Fibroblast of villous mesenchyme (primary cell): ENCODE measurements around the gene LCE4A. TPM values are rescaled to one million over a fixed set of nuclear protein-coding genes. Genes with fewer than 3 reads are reported as not detected.
A peak's percentile ranks its signal among the peaks of the same experiment; 100 is the strongest.

Experiments
- DNase-seq: peaks from one replicate; pipeline ENCODE4 v3.0.0-alpha.2; 2010; ENCODE audit warnings: low read depth
- H3K4me3 ChIP-seq: 2 replicates; pipeline ENCODE4 v1.5.1; 2011; ENCODE audit warnings: low read depth, mild to moderate bottlenecking, low read length
- total RNA-seq: library from RNA; depleted of rRNA; stranded (reverse); fragments of >200 nt; gene quantifications from 2 replicates; pipeline ENCODE4 v1.2.3, GENCODE V29; 2012
- TF ChIP-seq, protein P1 (sequence below): IDR thresholded peaks from 2 replicates; pipeline ENCODE4 v1.5.1; 2012; ENCODE audit warnings: low read depth, mild to moderate bottlenecking, low read length; ENCODE audit not compliant: insufficient read depth

The LCE4A gene
- total RNA-seq, 1 donor: not detected

DNA sequence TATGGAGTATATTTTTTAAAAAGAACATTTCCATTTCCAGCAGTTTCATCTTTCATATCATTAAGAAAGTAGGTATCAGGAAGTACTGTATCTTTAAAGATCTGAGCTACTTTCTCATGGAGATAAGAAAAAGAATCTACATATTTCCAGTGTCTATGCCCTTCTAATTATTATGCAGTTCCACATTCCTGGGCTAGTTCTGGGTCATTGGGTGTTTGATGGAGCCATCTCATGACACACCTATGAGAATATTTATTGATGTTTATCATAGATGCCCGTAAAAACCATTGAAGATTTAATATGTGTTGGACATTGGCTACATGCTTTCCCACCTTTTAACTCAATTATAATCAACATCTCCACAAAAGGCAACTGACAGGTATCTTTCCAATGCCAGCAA is 21.0 kb downstream of the LCE4A start:
- H3K4me3 ChIP-seq: no peak overlapping the region
- DNase-seq: no peak
- TF ChIP-seq, protein P1, sequence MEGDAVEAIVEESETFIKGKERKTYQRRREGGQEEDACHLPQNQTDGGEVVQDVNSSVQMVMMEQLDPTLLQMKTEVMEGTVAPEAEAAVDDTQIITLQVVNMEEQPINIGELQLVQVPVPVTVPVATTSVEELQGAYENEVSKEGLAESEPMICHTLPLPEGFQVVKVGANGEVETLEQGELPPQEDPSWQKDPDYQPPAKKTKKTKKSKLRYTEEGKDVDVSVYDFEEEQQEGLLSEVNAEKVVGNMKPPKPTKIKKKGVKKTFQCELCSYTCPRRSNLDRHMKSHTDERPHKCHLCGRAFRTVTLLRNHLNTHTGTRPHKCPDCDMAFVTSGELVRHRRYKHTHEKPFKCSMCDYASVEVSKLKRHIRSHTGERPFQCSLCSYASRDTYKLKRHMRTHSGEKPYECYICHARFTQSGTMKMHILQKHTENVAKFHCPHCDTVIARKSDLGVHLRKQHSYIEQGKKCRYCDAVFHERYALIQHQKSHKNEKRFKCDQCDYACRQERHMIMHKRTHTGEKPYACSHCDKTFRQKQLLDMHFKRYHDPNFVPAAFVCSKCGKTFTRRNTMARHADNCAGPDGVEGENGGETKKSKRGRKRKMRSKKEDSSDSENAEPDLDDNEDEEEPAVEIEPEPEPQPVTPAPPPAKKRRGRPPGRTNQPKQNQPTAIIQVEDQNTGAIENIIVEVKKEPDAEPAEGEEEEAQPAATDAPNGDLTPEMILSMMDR: no peak

DNA sequence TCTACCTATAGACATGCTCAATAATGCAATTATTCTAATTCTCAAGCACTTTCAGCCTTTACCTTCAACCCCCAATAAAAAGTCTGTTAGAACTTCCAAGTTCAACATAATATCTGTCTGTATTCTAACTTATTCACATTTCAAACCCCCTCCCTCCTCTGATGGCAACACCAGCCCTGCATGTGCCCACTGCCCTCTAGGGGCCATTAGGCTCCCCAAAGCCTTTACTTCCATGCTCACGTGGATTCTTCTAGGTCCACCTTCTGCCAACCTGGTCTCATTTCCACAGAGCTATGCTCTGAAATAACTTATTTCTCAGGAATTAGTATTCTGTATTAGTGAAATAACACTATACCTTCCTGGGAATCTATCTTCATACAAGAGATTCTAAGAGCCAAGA is 27.7 kb downstream of the LCE4A start:
- DNase-seq: no peak
- TF ChIP-seq, protein P1: no peak
- no peak overlapping the region for H3K4me3 ChIP-seq

DNA sequence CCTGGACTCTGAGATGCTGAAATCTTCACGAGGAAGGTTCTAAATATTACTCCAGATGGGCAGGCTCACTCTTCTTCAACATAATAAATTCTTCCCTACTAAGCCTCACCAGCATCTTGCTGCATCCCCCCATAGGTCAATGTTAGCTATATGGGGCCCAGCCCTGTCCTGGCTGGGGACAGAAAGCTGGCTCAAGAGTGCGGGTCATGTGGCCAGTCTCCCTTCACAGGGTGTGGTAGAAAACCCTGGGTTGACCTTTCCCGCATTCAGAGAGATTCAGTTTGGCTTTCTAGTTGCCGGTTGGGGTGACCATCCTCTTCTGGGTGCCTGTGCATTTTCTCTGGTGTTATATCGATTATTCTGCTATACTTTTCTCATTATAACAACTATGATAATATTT is 30.0 kb downstream of the LCE4A start:
- H3K4me3 ChIP-seq: no peak overlapping the region
- no peak for DNase-seq
- TF ChIP-seq, protein P1: no peak

DNA sequence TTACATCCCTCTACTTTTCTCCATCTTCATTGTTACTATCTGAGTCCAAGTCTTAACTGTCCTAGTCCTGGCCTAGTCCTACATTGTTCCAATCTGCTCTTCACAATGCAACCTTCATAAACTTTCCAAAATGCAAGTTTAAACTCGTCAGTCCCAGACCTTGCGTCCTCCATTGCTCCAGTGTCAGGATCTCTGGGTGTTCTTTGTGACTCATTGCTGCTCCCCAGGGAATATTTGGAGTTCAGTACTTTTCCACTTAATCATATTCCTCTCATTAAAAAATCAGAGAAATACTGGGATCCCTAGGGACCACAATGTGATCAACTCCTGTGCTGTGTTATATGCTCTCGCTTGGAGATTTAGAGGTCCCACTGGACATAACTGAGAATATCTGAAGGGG is 31.9 kb downstream of the LCE4A start:
- no peak for DNase-seq
- TF ChIP-seq, protein P1: no peak

DNA sequence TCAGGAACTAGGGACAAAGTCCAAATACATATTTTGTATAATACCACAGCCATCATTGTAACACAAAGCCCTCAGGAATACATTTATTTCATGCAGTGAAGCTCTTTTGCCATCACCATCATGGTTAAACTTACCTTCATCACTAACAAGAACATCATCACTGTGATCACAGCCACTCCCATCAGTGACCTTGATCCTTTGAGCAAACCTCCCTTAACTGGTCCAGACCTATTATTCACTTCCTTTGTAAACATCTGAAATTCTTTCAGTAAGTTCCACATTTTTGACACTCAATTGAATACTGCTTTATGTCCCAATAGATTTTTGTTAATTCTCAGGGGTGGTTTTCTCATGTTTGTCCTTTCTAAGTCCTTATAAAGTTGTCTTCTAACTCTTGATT is 33.7 kb downstream of the LCE4A start:
- no peak for DNase-seq
- TF ChIP-seq, protein P1: no peak
- no peak overlapping the region for H3K4me3 ChIP-seq

More for the DNA sequence above, 31.9 kb downstream of the LCE4A start:
- H3K4me3 ChIP-seq: no peak overlapping the region

DNA sequence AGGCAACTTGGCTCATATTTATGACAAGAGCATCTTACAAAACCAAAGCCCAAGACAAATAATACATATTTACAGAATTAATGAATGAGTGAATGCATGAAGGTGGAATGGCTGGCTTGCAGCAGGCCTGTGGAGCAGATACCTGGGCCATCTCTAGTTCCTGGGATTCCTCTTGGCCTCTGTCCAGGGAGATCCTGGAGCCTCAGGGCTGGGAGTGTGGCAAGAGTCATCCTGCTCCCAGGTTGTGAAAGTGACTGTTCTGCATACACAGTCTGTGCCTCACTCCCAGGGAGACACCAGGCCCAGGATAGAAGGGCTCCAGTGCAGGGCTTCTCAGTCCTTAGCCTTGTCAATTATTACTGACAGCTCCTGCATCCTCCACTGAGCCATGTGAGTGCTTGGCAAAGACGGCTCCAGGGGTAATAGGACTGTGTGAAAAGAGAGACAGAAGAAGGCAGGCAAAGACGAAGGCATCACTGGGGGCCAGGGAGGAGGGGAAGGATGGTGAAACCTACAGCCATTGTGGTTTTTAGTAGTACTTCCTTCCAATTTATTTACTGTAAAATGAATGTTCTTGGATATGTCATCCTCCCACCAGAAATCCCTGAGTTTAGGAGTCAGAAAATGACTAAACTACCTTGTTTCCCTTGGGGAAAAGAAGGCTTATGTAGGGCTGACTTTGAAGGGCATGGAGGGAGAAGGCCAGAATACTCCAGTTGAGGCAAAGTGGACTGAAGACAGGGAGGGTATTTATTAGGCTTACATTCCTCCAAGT is 35.6 kb downstream of the LCE4A start:
- no peak overlapping the region for H3K4me3 ChIP-seq
- no peak for DNase-seq
- TF ChIP-seq, protein P1: no peak

DNA sequence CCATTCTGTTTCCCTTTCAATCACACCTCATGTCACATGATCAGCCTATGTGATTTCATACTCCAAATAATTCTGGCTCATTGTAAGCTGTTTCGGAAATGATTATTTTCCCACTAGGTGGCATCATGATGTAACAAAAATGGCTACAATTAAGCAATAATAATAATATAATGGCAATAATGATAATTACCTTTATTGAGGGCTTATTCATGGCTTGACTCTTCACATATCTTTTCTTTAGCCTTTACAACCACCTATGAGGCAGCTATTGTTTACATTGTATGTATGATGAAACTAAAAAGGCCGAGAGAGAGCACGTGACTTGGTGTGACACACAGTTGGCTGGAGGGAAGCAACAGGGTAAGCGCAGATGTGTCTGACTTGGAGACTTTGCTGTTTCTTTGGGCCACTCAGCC is 37.3 kb downstream of the LCE4A start:
- TF ChIP-seq, protein P1: no peak
- H3K4me3 ChIP-seq: no peak overlapping the region
- peak; percentile 2 for DNase-seq
